ENCODE measurements around the gene SAMM50.

DNA sequence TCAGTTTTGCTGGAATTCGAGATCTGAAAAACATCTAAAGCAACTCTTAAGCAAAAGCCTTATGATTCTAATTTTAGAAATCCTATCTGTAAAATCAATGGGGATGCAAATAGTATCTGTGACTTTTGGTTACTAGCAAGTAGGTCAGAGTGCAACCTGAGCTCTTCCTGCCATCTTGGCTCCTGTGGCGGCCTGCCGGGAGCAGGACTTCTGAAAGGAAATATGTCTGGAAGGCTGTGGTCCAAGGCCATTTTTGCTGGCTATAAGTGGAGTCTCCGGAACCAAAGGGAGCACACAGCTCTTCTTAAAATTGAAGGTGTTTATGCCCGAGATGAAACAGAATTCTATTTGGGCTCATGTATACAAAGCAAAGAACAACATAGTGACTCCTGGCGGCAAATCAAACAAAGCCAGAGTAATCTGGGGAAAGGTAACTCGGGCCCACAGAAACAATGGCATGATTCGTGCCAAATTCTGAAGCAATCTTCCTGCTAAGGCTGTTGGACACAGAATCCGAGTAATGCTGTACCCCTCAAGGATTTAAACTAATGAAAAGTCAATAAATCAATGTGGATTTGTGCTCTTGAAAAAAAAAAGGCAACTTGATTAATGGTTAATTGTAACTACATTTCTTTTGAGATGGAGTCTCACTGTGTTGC is 1.7 kb downstream of the SAMM50 start:
- TF ChIP-seq, protein P1, sequence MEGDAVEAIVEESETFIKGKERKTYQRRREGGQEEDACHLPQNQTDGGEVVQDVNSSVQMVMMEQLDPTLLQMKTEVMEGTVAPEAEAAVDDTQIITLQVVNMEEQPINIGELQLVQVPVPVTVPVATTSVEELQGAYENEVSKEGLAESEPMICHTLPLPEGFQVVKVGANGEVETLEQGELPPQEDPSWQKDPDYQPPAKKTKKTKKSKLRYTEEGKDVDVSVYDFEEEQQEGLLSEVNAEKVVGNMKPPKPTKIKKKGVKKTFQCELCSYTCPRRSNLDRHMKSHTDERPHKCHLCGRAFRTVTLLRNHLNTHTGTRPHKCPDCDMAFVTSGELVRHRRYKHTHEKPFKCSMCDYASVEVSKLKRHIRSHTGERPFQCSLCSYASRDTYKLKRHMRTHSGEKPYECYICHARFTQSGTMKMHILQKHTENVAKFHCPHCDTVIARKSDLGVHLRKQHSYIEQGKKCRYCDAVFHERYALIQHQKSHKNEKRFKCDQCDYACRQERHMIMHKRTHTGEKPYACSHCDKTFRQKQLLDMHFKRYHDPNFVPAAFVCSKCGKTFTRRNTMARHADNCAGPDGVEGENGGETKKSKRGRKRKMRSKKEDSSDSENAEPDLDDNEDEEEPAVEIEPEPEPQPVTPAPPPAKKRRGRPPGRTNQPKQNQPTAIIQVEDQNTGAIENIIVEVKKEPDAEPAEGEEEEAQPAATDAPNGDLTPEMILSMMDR (IDR thresholded peaks at IDR 0.05; ENCODE audit: low read depth, low read length, poor library complexity, severe bottlenecking): no peak
- no peak for TF ChIP-seq EZH2phosphoT487 (IDR thresholded peaks at IDR 0.05; ENCODE audit: borderline replicate concordance, low read length)
